Stimulated activated CD8-positive, alpha-beta memory T cell treated with anti-CD3 and anti-CD28 coated beads, Interleukin-7, amount 100 ng/mL, for 1 hour (primary cell): ENCODE results near the gene OR10G7.
A peak's percentile ranks its signal among the peaks of the same experiment; 100 is the strongest.

Source experiments
- DNase-seq, 2 donors: peaks; one replicate each; pipeline ENCODE4 v3.0.0-alpha.2; 2020; ENCODE audit warnings: low read depth in 2 of 2

Gene OR10G7, protein sequence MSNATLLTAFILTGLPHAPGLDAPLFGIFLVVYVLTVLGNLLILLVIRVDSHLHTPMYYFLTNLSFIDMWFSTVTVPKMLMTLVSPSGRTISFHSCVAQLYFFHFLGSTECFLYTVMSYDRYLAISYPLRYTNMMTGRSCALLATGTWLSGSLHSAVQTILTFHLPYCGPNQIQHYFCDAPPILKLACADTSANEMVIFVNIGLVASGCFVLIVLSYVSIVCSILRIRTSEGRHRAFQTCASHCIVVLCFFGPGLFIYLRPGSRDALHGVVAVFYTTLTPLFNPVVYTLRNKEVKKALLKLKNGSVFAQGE

DNA sequence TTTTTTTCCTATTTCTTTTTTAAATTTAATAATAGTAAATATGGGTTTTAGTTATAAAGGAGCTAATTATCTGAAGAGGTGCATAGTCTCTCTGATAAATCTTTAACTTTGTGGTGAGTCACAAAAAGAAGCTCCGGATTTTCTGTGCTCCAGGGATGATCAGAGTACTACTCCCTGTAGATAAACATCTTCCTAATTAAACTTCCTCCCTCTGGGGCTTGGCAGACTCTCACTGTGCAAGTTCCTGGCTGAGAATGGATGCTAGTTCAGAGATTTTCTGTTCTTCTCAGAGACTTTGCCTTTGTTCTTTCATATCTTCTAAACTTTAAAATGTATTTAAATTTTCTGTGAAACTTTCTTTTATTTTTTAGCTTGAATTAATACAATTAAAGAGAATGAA, at the start of gene OR10G7:
Gene OR10G7 (minus strand): TSS at position 72 of the 400 bp plus-strand sequence. CDS start 2,324 bp downstream, outside the sequence.
- DNase-seq: no peak

DNA sequence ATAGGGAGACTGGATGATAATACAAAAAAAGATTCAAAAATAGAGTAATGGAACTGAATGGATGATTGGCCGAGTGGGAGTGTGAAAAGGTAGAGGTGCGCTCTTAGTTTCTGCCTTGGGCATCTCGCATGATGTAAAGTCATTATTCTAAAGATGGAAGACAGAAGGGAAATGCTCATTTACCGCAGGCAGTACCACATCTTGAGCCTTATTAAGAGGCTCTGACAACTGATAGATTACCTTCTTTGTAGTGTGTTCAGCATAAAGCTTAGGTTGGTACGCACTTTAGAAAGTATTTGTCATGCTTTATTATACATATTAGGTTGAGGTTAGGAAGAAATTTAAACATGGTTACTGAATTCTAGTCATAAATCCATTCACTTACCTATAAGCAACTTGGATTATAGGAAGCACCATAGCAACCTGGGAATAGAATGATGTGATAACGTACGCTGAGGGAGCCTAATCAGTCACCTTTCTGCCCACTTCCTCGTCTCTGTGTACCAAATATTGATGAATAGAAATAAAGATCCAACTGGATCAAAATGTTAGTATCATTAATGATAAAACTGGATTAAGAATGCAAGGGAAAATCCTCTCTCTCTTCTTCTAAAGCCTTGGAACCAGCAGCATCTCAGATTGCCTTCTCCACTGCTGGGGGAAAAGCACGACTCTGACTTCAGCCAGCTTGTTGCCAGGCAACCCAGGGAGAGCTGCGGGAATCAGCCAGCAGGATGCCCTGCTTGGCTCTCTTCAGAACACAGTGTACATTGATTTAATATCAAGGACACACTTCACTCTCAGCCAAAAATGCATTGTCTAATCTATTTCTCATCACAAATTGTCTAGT, 45.1 kb upstream of the OR10G7 start:
- DNase-seq: no peak

DNA sequence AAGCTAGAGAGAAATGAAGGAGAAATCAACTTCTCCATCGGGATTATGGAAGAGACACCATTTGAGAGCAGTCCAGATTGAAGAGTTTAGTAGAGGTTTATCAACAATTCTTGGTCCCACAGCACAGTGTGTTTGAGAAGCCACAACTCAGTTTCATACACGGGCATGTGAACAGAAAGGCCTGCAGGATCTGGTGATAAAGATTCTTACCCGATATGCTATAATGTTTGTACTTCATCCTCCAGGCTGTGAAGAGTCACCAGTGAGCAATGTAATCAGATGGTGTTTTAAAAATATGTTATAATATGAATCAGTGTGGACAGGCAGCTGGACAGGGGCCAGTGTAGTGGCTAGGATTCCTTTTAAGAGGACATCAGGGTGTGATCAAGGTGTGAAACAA, 44.5 kb upstream of the OR10G7 start:
- DNase-seq: no peak

DNA sequence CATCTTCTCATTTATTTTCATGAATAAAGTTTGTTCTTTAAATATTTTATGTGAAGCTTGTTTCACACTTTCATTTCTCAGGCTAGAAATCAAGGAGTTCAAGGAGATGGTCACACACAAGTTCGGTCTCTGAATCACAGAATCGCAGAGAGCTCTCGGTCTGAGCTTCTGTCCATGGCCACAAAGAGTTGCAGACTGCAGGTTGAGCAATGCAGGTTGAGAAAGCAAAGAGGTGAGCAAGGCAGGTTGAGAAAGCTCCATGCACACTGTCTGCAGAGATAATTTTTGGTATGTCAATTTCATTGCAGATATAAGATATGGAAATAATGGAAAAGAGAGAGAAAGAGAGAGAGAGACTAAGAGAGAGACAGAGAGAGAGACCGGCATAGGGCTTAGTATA, 41.2 kb upstream of the OR10G7 start:
- no peak for DNase-seq

DNA sequence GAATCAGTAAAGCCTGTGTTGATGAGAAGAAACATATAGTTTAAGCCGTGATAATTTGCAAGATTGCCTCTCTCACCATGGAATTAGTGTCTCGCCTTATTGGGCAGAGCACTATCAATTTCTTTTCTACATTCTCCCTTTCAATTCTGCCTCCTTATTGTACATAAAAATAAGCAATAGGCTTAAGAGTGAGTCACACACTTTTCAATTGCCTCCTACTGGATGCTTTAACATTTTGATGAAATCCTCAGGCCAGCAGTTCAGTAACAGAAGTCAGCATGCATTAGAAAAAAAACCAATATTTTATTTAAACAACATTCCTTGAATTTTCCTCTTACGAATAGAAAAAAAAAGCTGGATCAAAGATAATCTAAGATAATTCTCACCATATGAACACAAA, 40.4 kb upstream of the OR10G7 start:
- DNase-seq: no peak

DNA sequence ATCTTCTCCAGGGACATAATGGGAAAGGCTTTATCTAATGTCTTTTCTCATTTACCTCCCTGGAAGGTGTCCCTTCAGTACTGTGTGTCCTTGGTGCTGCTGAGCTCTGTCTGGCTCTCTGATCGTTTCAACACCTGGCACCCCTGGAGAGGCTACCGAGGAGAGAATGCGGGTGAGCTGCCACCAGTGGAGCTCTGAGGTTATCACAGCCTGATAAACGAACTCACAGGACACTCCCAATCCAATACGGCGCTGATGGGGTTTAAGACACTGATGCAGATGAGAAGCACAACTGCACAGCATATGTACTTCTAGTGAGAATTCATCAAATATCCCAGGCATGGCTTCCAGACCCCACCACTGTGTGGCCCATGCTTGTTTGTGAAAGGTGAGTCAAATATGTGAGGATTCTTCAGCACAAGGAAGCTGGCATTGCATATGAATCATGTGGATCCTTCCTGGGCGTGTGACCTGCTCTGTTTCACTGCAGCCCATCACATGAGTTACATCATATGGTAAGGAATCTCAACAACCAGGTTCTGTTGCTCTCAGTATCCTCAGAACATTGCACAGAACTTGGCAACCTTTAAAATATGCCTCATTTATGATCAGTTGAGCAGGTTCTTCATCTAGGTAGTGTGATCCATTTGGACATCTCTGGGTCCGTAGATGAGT, 39.3 kb upstream of the OR10G7 start:
- DNase-seq: no peak

DNA sequence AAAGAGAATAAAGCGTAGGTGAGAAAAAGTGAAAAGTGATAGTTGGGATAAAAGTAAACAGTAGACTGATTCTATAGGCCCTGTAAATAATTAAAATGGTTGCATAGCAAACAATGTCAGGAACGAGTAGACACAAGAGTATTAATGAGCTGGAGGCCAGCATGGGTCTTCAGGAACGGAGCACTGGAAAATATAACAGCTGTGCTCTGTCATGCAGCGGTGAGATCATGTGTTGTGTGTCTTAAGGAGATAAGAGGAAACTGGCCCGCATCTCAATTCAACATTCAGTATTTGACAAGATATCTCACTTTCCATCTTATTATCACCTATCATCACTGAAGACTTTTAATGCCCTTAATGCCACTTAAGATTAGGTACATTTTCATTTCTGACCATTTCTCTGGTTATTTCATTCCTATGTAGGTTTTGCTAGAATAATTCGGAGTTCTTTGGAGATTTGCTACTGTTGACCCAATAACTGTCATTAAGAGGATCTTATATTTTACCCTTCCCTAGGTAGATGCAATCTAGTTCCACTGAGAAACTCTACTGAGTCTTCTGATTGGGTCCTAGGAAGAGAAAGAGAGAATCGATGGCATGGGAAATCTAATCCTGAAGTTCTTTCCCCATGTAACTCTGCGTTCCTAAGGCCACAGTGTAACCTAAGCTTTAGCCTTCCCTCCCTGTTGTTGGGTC, 38.7 kb upstream of the OR10G7 start:
- no peak for DNase-seq

DNA sequence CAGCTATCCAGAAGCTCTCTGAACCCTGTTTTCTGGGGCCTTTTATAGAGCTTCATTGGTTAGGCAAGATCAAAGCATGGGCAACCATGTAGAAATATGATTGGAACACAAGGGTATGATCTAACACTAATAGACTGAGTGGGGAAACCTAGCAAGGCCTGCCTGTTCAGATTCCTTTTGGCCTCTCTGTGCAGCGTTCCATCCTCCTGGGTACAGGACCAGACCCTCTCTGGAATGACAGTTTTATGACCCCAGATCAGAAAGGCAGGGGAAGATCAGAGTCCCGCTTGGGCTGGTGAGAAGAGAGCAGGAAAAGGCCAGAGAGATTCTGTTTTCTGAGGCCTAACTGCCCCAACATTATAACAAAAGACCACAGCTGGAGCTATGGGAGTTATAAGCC, 37.5 kb upstream of the OR10G7 start:
- no peak for DNase-seq

DNA sequence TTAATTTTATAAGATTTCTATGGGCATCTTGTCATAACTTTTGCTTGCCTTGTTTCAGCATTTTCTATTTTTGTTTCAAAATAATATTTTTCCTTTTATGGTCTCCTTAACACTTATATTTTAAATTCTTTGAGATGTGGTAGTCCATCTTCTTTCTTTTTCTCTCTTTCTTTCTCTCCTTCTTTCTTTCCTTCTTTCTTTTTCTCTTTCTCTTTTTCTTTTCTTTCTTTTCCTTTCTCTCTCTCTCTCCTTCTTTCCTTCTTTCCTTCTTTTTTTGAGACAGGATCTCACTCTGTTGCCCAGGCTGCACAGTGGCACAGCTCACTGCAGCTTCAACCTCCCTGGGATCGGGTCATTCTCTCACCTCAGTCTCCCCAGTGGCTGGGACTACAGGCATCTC, 36.1 kb upstream of the OR10G7 start:
- no peak for DNase-seq

DNA sequence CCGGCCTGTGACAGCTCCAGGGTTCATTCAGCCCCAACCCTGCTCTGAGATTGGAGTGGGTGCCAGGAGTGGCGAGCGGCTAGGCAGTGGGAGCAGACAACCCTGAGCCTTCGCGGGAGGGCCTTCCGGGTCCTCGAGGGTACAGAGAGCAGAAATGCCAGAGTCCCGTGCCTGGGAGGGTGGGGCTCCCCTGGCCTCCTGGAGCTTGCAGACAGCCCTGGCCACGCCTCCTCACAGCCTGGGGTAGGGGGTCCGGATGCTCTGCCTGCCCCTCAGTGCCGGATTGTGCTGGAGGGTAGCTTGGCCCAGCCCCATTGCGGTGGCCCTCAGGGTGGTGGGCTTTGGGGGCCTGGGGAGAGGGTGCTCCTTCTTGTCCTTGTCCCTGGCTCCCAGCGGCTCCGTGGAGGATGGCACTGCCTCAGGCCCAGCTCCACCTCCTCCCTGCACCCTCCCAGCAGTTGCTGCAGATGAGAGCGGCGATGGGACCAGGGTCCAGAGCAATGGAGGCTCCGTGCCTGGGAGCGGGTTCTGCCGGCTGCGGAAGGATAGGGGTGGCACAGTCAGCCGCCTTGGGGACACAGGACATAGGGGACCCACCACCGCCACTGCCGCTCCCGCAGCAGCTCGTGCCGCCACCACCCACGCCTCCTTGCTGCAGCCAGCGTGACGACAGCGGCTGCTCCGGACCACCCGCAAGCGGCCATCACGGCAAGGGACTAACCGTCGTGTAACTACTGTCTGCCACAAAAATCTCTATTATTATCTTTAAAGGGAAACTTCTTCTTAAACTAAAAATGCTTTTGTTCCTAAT, 34.9 kb upstream of the OR10G7 start:
- DNase-seq: no peak

DNA sequence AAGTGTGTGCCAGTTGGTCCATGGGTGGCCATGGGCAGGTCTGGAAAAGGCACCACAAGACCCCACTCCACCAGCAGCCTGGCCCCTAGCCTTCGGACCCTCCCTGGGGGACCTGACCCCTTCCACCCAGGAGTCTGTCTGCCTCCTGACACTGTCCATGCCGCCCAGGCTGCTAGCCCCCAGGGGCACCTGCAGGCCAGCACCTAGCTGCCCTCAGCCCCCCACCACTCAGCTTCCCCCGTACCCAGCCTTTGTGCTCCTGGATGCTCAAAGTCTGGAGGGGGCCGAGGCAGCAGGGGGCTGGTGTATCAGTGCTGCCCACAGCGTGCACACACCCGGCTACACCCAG, 34.3 kb upstream of the OR10G7 start:
- no peak for DNase-seq

DNA sequence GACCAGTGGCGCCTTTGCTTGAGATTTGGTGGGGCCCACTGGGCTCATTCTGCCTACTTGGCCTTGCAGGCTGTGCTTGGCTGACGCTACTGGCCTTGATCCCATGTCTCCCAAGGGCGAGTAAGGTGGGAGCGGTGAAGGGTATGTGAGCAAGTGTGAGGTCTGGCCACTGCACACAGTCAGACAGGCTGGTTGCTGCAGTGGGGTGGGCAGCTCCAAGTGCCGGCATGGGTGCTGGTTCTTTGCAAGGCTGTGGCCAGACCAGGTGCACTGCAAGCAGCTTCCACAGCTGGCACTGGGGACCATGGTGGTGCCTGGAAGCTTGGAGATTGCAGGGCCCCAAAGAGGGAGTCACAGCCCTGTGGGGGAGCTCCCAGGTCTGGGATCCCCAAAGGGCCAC, 33.4 kb upstream of the OR10G7 start:
- DNase-seq: no peak

DNA sequence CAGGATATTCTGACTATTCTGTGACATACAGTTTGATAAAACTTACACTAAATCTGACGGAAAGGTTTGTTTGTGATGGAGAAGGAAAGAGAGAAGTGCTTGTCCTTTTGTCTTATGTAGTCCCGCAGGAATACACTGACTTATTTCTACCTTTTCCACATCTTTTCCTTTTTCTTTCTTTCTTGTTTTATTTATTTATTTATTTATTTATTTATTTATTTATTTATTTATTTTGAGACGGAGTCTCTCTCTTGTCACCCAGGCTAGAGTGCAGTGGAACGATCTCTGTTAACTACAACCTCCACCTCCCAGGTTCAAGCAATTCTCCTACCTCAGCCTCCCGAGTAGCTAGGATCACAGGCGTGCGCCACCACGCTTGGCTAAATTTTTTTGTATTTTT, 31.0 kb upstream of the OR10G7 start:
- DNase-seq: no peak

DNA sequence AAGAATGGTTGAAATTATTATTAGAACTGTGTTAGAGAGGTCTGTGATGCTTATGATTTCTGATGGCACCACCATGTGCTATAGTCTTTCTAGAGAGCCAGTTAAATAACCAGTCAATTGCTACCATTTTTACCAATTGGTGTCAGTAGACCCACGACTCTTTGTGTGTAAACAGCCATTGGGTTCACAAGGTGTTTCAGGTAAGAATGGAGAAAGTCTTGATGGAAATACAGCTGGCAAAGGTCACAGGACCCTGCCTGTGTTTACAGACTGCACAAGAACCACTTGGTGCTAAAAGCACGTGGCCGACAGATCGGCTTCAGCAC, 30.5 kb upstream of the OR10G7 start:
- DNase-seq: no peak

DNA sequence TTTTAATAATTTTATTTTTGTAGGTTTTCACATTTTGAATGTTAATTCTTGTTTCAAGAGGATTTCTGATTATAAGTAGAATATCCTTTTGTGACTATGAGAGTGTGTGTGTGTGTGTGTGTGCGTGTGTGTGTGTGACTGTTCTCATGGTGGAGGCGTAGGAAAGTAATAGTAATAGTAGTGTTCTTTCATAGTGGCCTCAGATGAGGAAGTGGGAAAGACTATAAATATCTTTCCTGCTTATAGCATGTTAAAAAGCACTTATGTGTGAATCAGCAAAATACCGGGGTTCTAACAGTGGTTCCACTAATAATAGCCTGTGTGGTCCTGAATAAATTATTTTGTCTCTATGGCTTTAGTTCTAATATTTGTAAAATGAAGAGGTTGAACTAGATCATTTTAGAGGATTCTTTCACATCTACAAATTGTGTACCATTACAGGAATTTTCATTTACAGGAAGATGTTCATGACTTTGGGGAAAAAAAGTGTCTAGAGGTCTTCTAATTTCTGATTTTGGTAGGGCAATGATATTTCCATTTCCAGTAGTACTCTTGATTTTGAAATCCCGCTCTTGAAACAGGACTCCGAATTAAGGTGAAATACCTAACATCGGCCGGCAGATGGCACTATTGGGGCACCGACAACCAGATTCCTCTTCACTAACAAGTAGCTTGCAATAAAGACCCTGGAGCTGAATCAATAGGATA, 29.9 kb upstream of the OR10G7 start:
- peak in 1 of 2 donors; percentile 41 for DNase-seq

DNA sequence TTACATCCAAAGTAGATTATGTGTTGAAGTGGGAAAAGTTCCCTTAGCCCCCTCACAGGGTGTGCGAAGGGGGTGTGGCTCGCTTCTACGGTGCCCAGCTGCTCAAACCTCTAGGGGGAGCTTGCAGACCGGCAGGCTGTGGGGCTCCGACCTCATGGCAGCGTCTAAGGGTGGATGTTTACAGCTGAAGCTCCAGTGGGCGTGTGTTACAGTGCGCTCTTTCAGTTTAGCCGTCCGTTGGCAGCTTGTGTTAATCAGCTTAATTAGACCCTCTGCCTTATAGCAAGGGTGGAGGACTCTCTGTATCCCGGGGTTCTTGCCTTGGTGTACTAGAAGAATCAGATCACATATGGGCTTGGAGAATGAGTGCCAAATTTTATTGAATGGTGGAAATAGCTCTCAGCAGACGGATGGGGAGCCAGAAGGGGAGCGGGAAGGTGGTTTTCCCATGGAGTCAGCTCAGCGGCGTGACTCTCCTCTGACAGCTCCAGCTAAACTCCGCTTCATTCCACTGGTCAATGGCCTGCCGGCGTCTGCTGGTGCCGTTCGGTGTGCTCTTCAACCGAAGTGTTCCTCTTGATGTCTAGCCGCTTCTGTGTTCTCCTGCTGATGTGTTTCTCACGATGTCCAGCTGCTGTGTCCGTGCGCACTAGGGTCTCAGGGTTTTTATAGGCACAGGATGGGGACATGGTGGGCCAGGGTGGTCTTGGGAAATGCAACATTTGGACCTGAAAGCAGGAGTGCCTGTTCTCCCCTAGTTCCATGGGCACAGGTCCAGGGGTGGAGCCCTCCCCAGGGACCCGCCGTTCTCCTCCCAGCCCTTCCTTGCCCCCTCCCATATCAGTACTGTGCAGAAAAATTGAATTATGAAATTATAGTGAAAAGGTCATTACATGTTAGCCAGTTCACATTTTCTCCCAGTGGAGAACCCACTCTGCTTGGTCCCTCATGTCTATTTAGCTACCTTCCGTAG, 28.6 kb upstream of the OR10G7 start:
- DNase-seq: no peak

DNA sequence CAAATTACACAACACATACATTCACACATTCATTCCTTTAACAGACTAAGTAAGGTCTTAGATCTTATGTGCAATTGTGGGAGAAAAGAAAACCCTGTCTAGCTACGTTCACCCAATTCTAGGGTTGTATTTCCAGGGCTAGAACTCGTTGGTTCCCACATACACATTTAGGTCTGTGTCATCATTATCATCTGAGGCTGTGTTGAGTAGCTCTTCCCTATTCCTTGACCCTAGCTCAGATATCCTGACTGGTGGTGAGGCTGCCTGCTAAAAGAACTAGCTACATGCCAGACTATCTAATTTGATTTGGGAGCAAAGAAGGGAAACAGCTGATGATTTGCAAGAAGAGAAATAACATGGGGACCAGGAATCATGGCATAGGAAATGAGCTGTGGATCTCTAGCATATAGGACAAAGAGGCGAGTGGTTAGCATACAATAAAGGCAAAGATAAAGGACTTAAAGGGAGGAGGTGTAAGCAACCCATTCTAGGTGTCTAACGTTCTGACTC, 27.5 kb upstream of the OR10G7 start:
- DNase-seq: no peak

DNA sequence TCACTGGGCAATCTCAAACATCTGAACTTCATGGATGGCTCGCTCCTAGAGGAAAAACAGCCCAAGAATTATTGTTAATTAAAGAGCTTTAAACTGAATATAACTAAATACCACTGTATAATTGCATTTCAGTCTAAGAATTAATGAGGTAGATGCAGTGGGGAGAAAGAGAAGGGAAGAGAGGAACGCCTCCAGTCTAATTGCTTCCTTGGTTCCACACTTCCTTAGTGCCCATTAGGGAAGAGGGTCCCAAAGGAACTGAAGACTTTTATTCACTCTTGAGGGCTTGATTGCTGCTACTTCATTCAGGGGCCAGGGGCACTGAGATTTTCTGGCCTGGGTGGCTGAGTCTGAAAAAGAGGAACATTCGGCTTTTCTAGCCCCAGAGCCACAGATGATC, 11.8 kb upstream of the OR10G7 start:
- no peak for DNase-seq

DNA sequence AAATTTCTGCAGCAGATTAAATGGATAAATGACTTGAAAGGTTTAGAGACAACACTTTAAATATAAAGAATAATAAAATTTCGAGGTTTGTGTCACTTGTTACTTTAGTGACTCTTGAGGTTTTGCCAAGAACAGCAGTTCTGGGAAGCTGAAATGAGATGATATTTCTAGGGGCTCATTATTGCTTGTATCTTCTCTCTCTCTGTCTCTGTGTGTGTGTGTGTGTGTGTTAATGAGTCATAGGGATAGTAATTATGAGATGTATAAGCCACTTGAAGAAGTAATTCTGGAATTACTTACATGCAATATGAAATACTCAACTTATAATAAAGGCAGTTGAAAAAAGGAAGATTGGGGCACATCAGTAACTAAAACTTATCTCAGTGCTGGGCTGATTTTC, 9.6 kb upstream of the OR10G7 start:
- no peak for DNase-seq
